ENCODE measurements around the gene EHMT1. TPM values are rescaled to one million over a fixed set of nuclear protein-coding genes. Genes with fewer than 3 reads are reported as not detected.
A peak's percentile ranks its signal among the peaks of the same experiment; 100 is the strongest.

Gene EHMT1
- total and polyA plus RNA-seq, 2 of the 13 experiments (the other 11 are each of a cell fraction or from before 2014, with no cell fraction given): 23.0 to 27.1 TPM

GRCh38 chr9:137579259-137579604 is 39.6 kb upstream of the EHMT1 start (continued):
- TF ChIP-seq ZFX (CRISPR knock-in tag; IDR thresholded peaks at IDR 0.05; ENCODE audit: low read depth) (no peak), ZNF17 (CRISPR knock-in tag; IDR thresholded peaks at IDR 0.05) (no peak), AGO1 (IDR thresholded peaks at IDR 0.05; ENCODE audit: low read depth, low read length, poor library complexity, severe bottlenecking) (peak; percentile 42), FOSL1 (CRISPR knock-in tag; IDR thresholded peaks at IDR 0.05; ENCODE audit: borderline replicate concordance) (no peak), FOXM1 (CRISPR knock-in tag; IDR thresholded peaks at IDR 0.05) (no peak), ZNF512B (CRISPR knock-in tag; IDR thresholded peaks at IDR 0.05; ENCODE audit: borderline replicate concordance) (no peak), ZNF703 (CRISPR knock-in tag; IDR thresholded peaks at IDR 0.05; ENCODE audit: borderline replicate concordance) (no peak), ASH2L (IDR thresholded peaks at IDR 0.05; ENCODE audit: insufficient read length, low read depth, low read length) (no peak), TFAP4 (IDR thresholded peaks at IDR 0.05; ENCODE audit: borderline replicate concordance, low read depth) (no peak), MEIS2 (CRISPR knock-in tag; IDR thresholded peaks at IDR 0.05) (no peak), MATR3 (CRISPR knock-in tag; IDR thresholded peaks at IDR 0.05) (no peak)
- TF ChIP-seq, protein P1, sequence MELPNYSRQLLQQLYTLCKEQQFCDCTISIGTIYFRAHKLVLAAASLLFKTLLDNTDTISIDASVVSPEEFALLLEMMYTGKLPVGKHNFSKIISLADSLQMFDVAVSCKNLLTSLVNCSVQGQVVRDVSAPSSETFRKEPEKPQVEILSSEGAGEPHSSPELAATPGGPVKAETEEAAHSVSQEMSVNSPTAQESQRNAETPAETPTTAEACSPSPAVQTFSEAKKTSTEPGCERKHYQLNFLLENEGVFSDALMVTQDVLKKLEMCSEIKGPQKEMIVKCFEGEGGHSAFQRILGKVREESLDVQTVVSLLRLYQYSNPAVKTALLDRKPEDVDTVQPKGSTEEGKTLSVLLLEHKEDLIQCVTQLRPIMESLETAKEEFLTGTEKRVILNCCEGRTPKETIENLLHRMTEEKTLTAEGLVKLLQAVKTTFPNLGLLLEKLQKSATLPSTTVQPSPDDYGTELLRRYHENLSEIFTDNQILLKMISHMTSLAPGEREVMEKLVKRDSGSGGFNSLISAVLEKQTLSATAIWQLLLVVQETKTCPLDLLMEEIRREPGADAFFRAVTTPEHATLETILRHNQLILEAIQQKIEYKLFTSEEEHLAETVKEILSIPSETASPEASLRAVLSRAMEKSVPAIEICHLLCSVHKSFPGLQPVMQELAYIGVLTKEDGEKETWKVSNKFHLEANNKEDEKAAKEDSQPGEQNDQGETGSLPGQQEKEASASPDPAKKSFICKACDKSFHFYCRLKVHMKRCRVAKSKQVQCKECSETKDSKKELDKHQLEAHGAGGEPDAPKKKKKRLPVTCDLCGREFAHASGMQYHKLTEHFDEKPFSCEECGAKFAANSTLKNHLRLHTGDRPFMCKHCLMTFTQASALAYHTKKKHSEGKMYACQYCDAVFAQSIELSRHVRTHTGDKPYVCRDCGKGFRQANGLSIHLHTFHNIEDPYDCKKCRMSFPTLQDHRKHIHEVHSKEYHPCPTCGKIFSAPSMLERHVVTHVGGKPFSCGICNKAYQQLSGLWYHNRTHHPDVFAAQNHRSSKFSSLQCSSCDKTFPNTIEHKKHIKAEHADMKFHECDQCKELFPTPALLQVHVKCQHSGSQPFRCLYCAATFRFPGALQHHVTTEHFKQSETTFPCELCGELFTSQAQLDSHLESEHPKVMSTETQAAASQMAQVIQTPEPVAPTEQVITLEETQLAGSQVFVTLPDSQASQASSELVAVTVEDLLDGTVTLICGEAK (IDR thresholded peaks at IDR 0.05): no peak
- TF ChIP-seq, protein P1 (CRISPR knock-in tag; IDR thresholded peaks at IDR 0.05): no peak
- TF ChIP-seq, protein P2, sequence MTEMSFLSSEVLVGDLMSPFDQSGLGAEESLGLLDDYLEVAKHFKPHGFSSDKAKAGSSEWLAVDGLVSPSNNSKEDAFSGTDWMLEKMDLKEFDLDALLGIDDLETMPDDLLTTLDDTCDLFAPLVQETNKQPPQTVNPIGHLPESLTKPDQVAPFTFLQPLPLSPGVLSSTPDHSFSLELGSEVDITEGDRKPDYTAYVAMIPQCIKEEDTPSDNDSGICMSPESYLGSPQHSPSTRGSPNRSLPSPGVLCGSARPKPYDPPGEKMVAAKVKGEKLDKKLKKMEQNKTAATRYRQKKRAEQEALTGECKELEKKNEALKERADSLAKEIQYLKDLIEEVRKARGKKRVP (CRISPR knock-in tag; IDR thresholded peaks at IDR 0.05): no peak

All from HepG2 (cell line).